NCI-H1930 (cell line): ENCODE data around the gene CASP9.
"Not testable (repeated sequence)": the region's sequence is repeated elsewhere in the genome, so short reads cannot be mapped to it uniquely, and the experiment has no call there.

ENCODE experiments used
- DNase-seq, 2 experiments: peaks; one replicate each; lab custom pipeline; 2025; lab: John Stamatoyannopoulos, UW

CASP9 gene

GRCh38 chr1:15469361-15469760 lies 54.7 kb downstream of the CASP9 start:
- no peak for DNase-seq

GRCh38 chr1:15468145-15468544 lies 55.9 kb downstream of the CASP9 start:
- DNase-seq: no peak

- DNase-seq: not testable (repeated sequence)
Observed at GRCh38 chr1:15466955-15467625, 56.9 kb downstream of the CASP9 start.

GRCh38 chr1:15465674-15466073 lies 58.3 kb downstream of the CASP9 start:
- no peak for DNase-seq

GRCh38 chr1:15463926-15464322 lies 60.1 kb downstream of the CASP9 start:
- not testable (repeated sequence) for DNase-seq

DNA sequence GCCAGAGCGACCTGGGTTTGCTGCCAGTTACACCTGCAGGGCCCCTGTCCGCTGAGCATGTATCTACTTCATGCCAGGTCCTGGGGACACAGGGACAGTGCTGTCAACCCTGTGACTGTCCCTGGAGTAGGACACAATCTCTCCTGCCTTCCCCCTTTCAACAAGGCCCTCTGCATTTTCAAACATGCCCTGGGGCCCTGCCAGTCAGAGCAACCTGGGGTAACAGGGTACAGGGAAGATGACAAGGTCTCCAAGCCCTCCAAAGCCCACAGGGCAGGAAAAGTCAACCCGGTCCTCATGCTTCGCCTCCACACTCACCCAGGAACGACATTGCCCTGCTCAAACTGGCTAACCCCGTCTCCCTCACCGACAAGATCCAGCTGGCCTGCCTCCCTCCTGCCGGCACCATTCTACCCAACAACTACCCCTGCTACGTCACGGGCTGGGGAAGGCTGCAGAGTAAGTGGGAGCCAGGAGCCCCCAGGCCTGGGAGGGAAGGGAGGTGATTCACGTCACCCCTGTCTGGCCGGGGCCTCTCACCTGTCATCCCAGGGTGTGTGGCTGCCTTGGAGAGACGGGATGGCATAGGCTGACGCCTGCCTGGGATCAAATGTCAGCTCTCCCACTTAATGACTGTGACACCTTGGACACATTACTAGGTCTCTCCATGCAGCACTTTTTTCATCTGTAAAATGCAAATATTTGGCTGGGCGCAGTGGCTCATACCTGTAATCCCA lies 60.8 kb downstream of the CASP9 start:
- not testable (repeated sequence) for DNase-seq

GRCh38 chr1:15460708-15461095 lies 63.3 kb downstream of the CASP9 start:
- no peak for DNase-seq

DNA sequence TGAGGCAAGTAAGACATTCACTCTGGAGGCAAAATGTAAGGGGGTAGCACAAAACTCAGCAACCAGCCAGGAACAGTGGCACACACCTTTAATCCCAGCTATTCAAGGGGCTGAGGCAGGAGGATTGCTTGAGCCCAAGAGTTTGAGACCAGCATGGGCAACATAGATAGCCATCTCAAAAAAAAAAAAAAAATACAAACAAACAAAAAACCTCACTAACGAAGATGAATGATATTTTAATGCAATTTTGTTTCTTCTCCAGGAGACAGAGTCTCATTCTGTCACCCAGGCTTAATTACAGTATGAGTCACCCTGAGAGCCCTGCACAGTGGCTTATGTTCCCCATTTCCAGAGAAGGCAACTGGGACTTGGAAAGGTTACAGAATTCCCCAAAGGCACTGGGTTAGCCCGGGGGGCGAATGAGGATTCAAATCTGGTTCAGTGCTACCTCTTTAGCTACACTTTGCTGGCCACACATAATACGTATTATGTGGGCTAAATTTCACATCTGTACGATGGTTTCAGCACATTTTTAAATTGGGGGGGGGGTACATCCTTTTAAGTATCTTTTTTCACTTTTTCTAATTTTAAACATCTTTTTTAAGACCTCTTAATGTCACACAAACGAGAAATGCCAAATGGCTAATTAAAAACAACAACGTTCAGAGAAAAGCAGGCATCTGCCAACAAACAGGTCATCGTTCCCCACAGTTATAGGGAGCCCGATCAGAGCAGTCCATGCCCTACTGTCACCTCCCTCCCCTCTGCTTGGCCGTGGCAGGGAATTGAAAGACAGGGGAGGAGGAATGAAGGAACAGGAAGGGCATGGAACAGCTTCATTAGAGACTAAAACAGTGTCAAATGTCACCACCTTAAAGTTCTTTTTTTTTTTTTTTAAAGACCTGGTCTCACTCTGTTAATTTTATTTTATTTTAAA lies 64.0 kb downstream of the CASP9 start:
- DNase-seq: no peak

DNA sequence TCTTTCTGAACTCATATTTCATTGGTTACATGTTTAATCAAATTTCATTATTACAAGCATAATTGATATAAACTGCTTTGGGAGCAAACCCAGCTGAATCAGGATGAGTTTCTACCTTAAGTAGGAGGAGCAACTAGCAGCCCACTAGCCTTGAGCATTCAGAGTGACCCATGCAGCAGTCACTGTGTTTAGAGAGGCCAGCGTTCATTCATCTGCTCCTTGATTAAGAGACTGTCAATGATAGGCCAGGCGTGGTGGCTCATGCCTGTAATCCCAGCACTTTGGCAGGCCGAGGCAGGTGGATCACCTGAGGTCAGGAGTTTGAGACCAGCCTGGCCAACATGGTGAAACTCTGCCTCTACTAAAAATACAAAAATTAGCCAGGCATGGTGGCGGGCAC lies 65.6 kb downstream of the CASP9 start:
- DNase-seq: not testable (repeated sequence)

DNA sequence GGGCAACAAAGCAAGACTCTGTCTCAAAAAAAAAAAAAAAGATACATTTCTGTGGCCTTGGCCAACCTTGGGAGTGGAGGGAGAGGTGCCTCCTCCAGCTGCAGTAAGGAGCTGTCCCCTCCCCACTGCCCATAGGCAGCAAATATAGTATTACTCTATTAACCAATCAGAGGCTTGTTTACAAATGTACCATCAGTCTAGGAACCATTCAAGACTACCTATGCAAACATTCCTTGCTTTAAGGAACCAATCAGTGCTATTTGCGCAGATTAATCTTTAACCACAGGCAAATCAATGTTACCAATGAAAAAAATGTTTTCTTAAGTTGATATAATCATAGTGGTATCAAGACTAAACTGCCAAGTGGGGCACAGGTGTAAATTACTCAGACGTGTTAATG lies 66.4 kb downstream of the CASP9 start:
- DNase-seq: no peak

- DNase-seq: no peak
Observed at GRCh38 chr1:15456313-15456954, 67.6 kb downstream of the CASP9 start, which contains the start of gene CELA2A. Gene CELA2A, plus strand, starts transcription at chr1:15456732. Its CDS starts 22 bp downstream, at chr1:15456754.

- no peak for DNase-seq
Observed at GRCh38 chr1:15455522-15455921, 68.5 kb downstream of the CASP9 start.

GRCh38 chr1:15454256-15454655 lies 69.8 kb downstream of the CASP9 start:
- no peak for DNase-seq

DNA sequence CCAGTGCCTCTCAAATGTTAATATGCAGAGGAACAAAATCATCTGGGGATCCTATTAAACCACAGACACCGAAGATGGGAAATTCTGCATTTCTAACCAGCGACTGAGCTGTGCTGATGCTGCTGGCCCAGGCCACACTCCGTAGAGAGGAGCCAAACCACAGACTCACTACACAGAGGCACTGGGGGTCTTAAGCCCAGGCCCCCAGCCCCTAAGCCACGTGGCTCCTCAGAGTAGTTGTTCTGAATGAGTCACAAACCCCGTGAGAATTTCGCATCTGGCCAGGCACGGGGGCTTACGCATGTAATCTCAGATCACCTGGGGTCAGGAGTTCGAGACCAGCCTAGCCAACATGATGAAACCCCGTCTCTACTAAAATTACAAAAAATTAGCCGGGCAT lies 70.3 kb downstream of the CASP9 start:
- no peak for DNase-seq

GRCh38 chr1:15452866-15453571 lies 71.0 kb downstream of the CASP9 start:
- no peak for DNase-seq

DNA sequence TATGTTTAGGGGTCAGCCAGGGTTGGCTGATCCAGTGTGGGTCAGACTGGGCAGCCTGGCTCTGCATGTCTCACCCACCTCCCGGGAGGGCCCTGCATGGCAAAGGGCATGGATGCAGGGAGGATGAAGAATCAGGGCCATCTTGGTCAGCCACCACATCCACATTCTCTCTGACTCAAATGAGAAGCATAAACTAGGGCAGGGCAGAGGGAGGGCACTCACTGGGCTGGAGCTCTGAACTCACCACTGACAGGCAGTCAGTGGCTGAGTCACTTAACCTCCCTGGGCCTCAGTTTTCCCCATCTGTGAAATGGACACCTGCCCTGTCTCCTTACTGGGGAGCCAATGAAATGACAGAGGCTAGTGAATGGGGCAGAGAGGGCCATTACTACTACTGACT lies 71.8 kb downstream of the CASP9 start:
- DNase-seq: no peak

DNA sequence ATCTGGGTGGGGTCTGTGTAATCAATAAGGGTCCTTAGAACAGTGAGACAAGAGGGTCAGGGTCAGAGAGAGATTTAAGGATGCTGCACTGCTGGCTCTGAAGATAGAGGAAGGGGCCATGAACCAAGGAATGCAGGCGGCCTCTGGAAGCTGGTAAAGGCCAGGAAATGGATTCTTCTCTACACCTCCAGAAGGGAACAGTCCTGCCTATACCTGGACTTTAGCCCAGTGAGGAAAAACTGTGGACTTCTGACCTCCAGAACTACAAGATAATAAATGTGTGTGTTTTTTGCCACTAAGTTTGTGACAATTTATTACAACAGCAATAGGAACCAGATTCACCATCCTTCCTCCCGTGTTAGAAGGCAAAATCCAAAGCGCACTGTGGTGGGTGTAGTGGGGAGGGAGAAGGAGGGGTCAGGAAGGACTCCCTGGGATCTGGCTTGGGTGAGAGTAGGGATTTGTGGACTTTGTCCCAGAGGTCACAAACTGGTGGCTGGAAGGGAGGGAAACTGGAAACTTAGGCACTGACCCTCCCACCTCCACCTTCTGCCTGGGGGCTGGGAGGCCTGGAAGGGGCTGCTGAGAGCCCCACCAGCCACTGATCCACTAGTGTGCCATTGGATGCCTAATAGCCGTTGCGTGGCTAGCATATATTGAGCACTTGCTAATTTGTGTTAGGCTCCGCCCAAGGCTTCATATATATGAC lies 72.8 kb downstream of the CASP9 start:
- no peak for DNase-seq

GRCh38 chr1:15449567-15449966 lies 74.4 kb downstream of the CASP9 start:
- DNase-seq: no peak

GRCh38 chr1:15448877-15449462 lies 75.0 kb downstream of the CASP9 start:
- no peak for DNase-seq

GRCh38 chr1:15446212-15446611 lies 77.8 kb downstream of the CASP9 start:
- DNase-seq: no peak
